H9 (cell line): ENCODE data around the gene PHOX2A. TPM values are rescaled to one million over a fixed set of nuclear protein-coding genes. Genes with fewer than 3 reads are reported as not detected.

Experiments
- DNase-seq: peaks from one replicate; pipeline ENCODE4 v3.0.0-alpha.2; 2017
- H2AFZ ChIP-seq: one replicate; pipeline ENCODE4 v1.6.1; 2013; ENCODE audit warnings: mild to moderate bottlenecking, low read length, control low read depth, moderate library complexity
- H2AK5ac ChIP-seq: 2 replicates; pipeline ENCODE4 v1.6.1; 2013; ENCODE audit warnings: low read length, control low read depth, mixed read lengths; ENCODE audit not compliant: insufficient read length
- H2BK120ac ChIP-seq: one replicate; pipeline ENCODE4 v1.6.1; 2013; ENCODE audit warnings: low read depth, mild to moderate bottlenecking, low read length, control low read depth, inconsistent platforms; ENCODE audit not compliant: poor library complexity, severe bottlenecking
- H2BK12ac ChIP-seq: 2 replicates; pipeline ENCODE4 v1.6.1; 2013; ENCODE audit warnings: low read length, control low read depth, mixed read lengths, low read depth; ENCODE audit not compliant: insufficient read length
- H2BK15ac ChIP-seq: 2 replicates; pipeline ENCODE4 v1.6.1; 2013; ENCODE audit warnings: low read depth, low read length, control low read depth
- H2BK20ac ChIP-seq: one replicate; pipeline ENCODE4 v1.6.1; 2013; ENCODE audit warnings: low read depth, mild to moderate bottlenecking, low read length, control low read depth, inconsistent platforms; ENCODE audit not compliant: poor library complexity, severe bottlenecking
- H2BK5ac ChIP-seq: 2 replicates; pipeline ENCODE4 v1.6.1; 2013; ENCODE audit warnings: low read length, control low read depth, mixed read lengths; ENCODE audit not compliant: insufficient read length
- H3K14ac ChIP-seq: 2 replicates; pipeline ENCODE4 v1.6.1; 2013; ENCODE audit warnings: low read length, control low read depth; ENCODE audit not compliant: insufficient read depth
- H3K18ac ChIP-seq: 2 replicates; pipeline ENCODE4 v1.6.1; 2013; ENCODE audit warnings: low read depth, mild to moderate bottlenecking, mixed read lengths, low read length, control low read depth; ENCODE audit not compliant: insufficient read length
- H3K23ac ChIP-seq: 2 replicates; pipeline ENCODE4 v1.6.1; 2013; ENCODE audit warnings: low read length, control low read depth, mixed read lengths, low read depth; ENCODE audit not compliant: insufficient read length
- H3K23me2 ChIP-seq: 2 replicates; pipeline ENCODE4 v1.6.1; 2013; ENCODE audit warnings: low read depth, mild to moderate bottlenecking, mixed read lengths, low read length, control low read depth; ENCODE audit not compliant: insufficient read length, poor library complexity, severe bottlenecking
- H3K27ac ChIP-seq: 2 replicates; pipeline ENCODE4 v1.5.1; 2013; ENCODE audit warnings: low read length, control low read depth, mixed read lengths, low read depth; ENCODE audit not compliant: insufficient read length
- H3K27me3 ChIP-seq: 2 replicates; pipeline ENCODE4 v1.6.1; 2013; ENCODE audit warnings: low read length, control low read depth, inconsistent platforms; ENCODE audit not compliant: insufficient read depth
- H3K4ac ChIP-seq: 2 replicates; pipeline ENCODE4 v1.6.1; 2013; ENCODE audit warnings: low read depth, mild to moderate bottlenecking, control low read depth, inconsistent platforms, low read length, moderate library complexity
- H3K4me1 ChIP-seq: 2 replicates; pipeline ENCODE4 v1.6.1; 2013; ENCODE audit warnings: low read length, control low read depth, inconsistent platforms; ENCODE audit not compliant: insufficient read depth
- H3K4me2 ChIP-seq: 2 replicates; pipeline ENCODE4 v1.6.1; 2013; ENCODE audit warnings: low read length, control low read depth, mixed read lengths; ENCODE audit not compliant: insufficient read length, insufficient read depth
- H3K56ac ChIP-seq: 2 replicates; pipeline ENCODE4 v1.6.1; 2013; ENCODE audit warnings: low read depth, mild to moderate bottlenecking, mixed read lengths, low read length, control low read depth; ENCODE audit not compliant: insufficient read length
- H3K79me1 ChIP-seq: 2 replicates; pipeline ENCODE4 v1.6.1; 2013; ENCODE audit warnings: low read depth, mild to moderate bottlenecking, moderate library complexity, low read length, control low read depth, inconsistent platforms; ENCODE audit not compliant: insufficient read depth, poor library complexity, severe bottlenecking
- H3K79me2 ChIP-seq: 2 replicates; pipeline ENCODE4 v1.6.1; 2013; ENCODE audit warnings: low read length, control low read depth, inconsistent platforms; ENCODE audit not compliant: insufficient read depth
- H3K9ac ChIP-seq: 2 replicates; pipeline ENCODE4 v1.6.1; 2013; ENCODE audit warnings: low read length, control low read depth, mixed read lengths; ENCODE audit not compliant: insufficient read length; ENCODE audit errors: extremely low read depth
- H3K9me3 ChIP-seq: one replicate; pipeline ENCODE4 v1.6.1; 2013; ENCODE audit warnings: low read depth, low read length, inconsistent platforms; ENCODE audit not compliant: control insufficient read depth
- H3T11ph ChIP-seq: one replicate; pipeline ENCODE4 v1.6.1; 2013; ENCODE audit warnings: mild to moderate bottlenecking, low read length, control low read depth, inconsistent platforms
- H4K20me1 ChIP-seq: one replicate; pipeline ENCODE4 v1.6.1; 2013; ENCODE audit not compliant: control insufficient read depth, insufficient read length, insufficient read depth
- H4K5ac ChIP-seq: 2 replicates; pipeline ENCODE4 v1.6.1; 2013; ENCODE audit warnings: low read depth, mild to moderate bottlenecking, mixed read lengths, low read length, control low read depth; ENCODE audit not compliant: insufficient read length
- H4K8ac ChIP-seq: replicated peaks from 2 replicates; pipeline ENCODE4 v1.6.1; 2013; ENCODE audit warnings: low read length, control low read depth, mixed read lengths, low read depth; ENCODE audit not compliant: insufficient read length
- H4K91ac ChIP-seq: 2 replicates; pipeline ENCODE4 v1.6.1; 2013; ENCODE audit warnings: low read depth, mild to moderate bottlenecking, moderate library complexity, mixed read lengths, low read length, control low read depth; ENCODE audit not compliant: insufficient read length
- H3K27ac Mint-ChIP-seq, 3 experiments: 2 replicates in 2 of 3; 3 replicates in 1 of 3; pipeline ENCODE4 v1.8.0; 2020 to 2021; ENCODE audit warnings: mixed read lengths in 3 of 3, mild to moderate bottlenecking in 1 of 3, moderate library complexity in 1 of 3
- H3K27me3 Mint-ChIP-seq: 2 replicates; pipeline ENCODE4 v1.8.0; 2021; ENCODE audit warnings: low read depth, mild to moderate bottlenecking, moderate library complexity, mixed read lengths
- H3K36me3 Mint-ChIP-seq, 3 experiments: 2 replicates in 2 of 3; 3 replicates in 1 of 3; pipeline ENCODE4 v1.8.0; 2020 to 2021; ENCODE audit warnings: low read depth in 3 of 3, mixed read lengths in 3 of 3; ENCODE audit not compliant: insufficient read depth in 1 of 3
- H3K4me1 Mint-ChIP-seq, 2 experiments: 2 replicates each; pipeline ENCODE4 v1.8.0; 2020; ENCODE audit warnings: mixed read lengths in 2 of 2
- H3K4me3 Mint-ChIP-seq, 2 experiments: 2 replicates in 1 of 2; 3 replicates in 1 of 2; pipeline ENCODE4 v1.8.0; 2020 to 2021; ENCODE audit warnings: mild to moderate bottlenecking in 2 of 2, mixed read lengths in 2 of 2, moderate library complexity in 1 of 2
- H3K9me3 Mint-ChIP-seq, 2 experiments: 2 replicates in 1 of 2; 3 replicates in 1 of 2; pipeline ENCODE4 v1.8.0; 2020; ENCODE audit warnings: mild to moderate bottlenecking in 2 of 2, mixed read lengths in 2 of 2, moderate library complexity in 1 of 2
- CTCF ChIP-seq: fragments of 200-600 bp; sonication (generic); conservative IDR thresholded peaks from 3 replicates; pipeline ENCODE4 v1.8.0; 2021; ENCODE audit warnings: antibody characterized with exemption, mild to moderate bottlenecking
- WGBS: extraction: QIAGEN DNeasy Blood & Tissue Kit; methylation state at CpG from one replicate; pipeline ENCODE4 v1.1.7; 2013; ENCODE audit warnings: missing lambda C conversion rate, low lambda C conversion rate, mixed read lengths; ENCODE audit not compliant: insufficient read length; ENCODE audit errors: extremely low coverage; 5-methylcytosine and 5-hydroxymethylcytosine counted together
- total RNA-seq: library from RNA; stranded (reverse); gene quantifications from 2 replicates; pipeline ENCODE4 v1.2.1, GENCODE V29; 2021

Gene PHOX2A
- total RNA-seq, 1 experiment from 2014 or later, result 1.4 TPM

- Histone ChIP-seq H3K4me2 (no peak overlapping the region), H3K23me2 (peaks cover 31% of the 10 kb centered on the region), H3K9ac (no peak overlapping the region), H4K20me1 (peaks cover 2% of the 10 kb centered on the region), H3K23ac (no peak overlapping the region), H3K79me1 (no peaks in the 10 kb centered on the region), H2BK5ac (no peak overlapping the region), H2AK5ac (no peak overlapping the region), H2AFZ (no peak overlapping the region), H3K9me3 (no peaks in the 10 kb centered on the region), H2BK15ac (no peak overlapping the region), H3K14ac (no peak overlapping the region), H3K4ac (no peak overlapping the region), H3T11ph (no peak overlapping the region), H3K27me3 (peaks cover 73% of the 10 kb centered on the region), H4K5ac (no peak overlapping the region), H3K4me1 (peaks cover 5% of the 10 kb centered on the region; the same call in 1 of the 2 replicates), H4K8ac (no peak overlapping the region), H2BK20ac (no peak overlapping the region), H3K27ac (no peak overlapping the region), H3K79me2 (no peaks in the 10 kb centered on the region), H3K56ac (no peak overlapping the region), H3K18ac (no peak overlapping the region), H4K91ac (no peak overlapping the region), H2BK12ac (no peak overlapping the region), H2BK120ac (no peak overlapping the region)
- peaks cover 0 to 6% of the 10 kb centered on the region in 2 experiments; a peak in 3 of 5 replicates for H3K9me3 Mint-ChIP-seq
- peaks cover 28 to 46% of the 10 kb centered on the region in 2 experiments for H3K4me1 Mint-ChIP-seq
- H3K4me3 Mint-ChIP-seq, result peak overlapping the region in 1 of 2 experiments; percentile 12; a peak in 2 of 5 replicates
- peaks cover 42% of the 10 kb centered on the region for H3K27me3 Mint-ChIP-seq
- peak; percentile 12 for DNase-seq
- TF ChIP-seq CTCF, result no peak
- H3K27ac Mint-ChIP-seq, result no peak overlapping the region
- peaks cover 2 to 11% (median 5%) of the 10 kb centered on the region in 3 experiments; a peak in 6 of 7 replicates for H3K36me3 Mint-ChIP-seq
- WGBS, result no CpG with 5 or more reads among the region's 2 CpGs
Observed at GRCh38 chr11:72242141-72242540, 1.8 kb downstream of the PHOX2A start.
